ENCODE measurements around the gene SOS2. TPM values are rescaled to one million over a fixed set of nuclear protein-coding genes. Genes with fewer than 3 reads are reported as not detected.

Gene SOS2
- total and polyA plus RNA-seq, 11 donors, result 8.8 to 47.3 (median 31.3) TPM

DNA sequence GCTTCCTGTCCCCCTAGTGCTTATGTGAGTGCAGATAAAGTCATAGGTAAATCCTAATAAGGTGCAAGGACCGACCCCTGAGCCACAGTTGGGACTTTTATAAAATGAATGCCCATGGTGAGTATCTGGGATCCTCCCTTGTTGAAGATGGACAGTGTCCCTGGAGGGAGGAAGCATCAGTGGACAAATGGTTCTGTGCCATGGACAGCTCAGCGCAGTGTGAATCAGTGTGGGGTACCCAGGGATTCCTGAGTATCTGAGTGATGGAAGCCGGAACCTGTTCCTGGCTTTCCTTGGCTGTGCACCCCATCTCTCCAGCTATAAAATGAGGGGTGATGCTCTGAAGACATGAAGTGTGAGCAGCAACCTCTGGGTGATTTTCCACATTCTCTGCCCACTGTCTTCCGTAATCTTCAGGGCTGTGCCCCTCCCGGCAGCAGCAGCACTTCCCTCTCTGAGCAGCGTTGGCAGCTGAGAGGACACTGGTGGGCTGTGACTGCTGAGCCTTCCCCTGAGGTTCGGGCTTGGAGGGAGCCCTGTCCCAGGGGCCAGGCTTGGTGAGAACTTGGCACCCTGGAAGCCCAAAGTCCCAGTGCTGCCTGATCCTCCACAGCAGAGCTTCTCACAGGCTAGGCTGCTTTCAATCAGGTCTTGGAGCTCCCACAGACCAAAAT, 140.0 kb downstream of the SOS2 start:
- WGBS, 4 donors, result 81 to 92% (median 87%) methylated on average over 6 to 7 of the region's 7 CpGs
- no peaks in the 10 kb centered on the region for H3K9me3 ChIP-seq
- H3K4me1 ChIP-seq, result peaks cover 0 to 37% (median 0%) of the 10 kb centered on the region in 12 donors
- DNase-seq (peak in 1 of 5 donors; percentile 35), ATAC-seq (peak in 1 of 4 donors; percentile 50)
- intact Hi-C loops (cut with DNase I), result no loop called here
- H3K36me3 ChIP-seq, result peaks cover 0 to 10% (median 0%) of the 10 kb centered on the region in 9 donors
- H3K27me3 ChIP-seq, result no peaks in the 10 kb centered on the region
- no peak overlapping the region for H3K27ac ChIP-seq
- H3K4me3 ChIP-seq, result no peak overlapping the region
- TF ChIP-seq POLR2A (IDR thresholded peaks at IDR 0.05), result no peak
- no peak for TF ChIP-seq CTCF (IDR thresholded peaks at IDR 0.05)

DNA sequence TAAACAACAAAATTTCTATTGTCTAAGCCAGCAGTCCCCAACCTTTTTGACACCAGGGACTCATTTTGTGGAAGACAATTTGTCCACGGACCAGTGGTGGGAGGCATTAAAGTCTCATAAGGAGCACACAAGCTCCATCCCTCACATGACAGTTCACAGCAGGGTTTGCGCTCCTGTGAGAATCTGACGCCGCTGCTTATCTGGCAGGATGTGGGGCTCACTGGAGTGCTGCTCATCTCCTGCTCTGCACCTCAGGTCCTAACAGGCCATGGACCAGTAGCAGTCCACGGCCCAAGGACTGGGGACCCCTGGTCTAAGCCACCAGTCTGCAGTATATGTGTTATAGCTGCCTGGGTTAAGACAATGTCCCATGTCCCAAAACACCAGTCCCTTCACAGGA, 142.2 kb downstream of the SOS2 start:
- Histone ChIP-seq H3K4me3 (no peak overlapping the region), H3K9me3 (no peaks in the 10 kb centered on the region), H3K36me3 (peaks cover 0 to 10% (median 0%) of the 10 kb centered on the region in 9 donors), H3K27ac (no peak overlapping the region), H3K4me1 (peaks cover 0 to 45% (median 0%) of the 10 kb centered on the region in 12 donors), H3K27me3 (no peaks in the 10 kb centered on the region)
- TF ChIP-seq CTCF (IDR thresholded peaks at IDR 0.05), result no peak
- 85 to 92% (median 89%) methylated on average over 5 of the region's 5 CpGs for WGBS, 4 donors
- ATAC-seq (no peak), DNase-seq (no peak)
- intact Hi-C loops (cut with DNase I), result no loop called here

DNA sequence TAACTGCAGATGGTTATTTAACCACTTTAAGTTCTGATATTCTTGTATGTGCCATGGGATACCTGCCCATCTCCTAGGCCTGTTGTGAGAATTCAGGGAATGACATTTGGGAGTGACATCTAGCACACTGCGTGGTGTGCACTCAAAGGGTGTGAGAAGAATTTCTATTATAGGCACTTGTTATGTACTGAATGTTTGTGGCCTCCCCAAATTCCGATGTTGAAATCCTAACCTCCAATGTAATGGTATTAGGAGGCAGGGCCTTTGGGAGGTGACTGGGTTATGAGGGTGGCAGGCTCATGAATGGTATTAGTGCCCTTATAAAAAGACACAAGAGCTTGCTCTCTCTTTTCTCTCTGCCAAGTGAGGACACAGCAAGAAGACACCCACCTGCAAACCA, 142.6 kb downstream of the SOS2 start:
- Histone ChIP-seq H3K36me3 (peaks cover 0 to 10% (median 0%) of the 10 kb centered on the region in 9 donors), H3K27ac (no peak overlapping the region), H3K27me3 (no peaks in the 10 kb centered on the region), H3K4me1 (peaks cover 0 to 50% (median 0%) of the 10 kb centered on the region in 12 donors), H3K4me3 (no peak overlapping the region), H3K9me3 (no peaks in the 10 kb centered on the region)
- DNase-seq (no peak), ATAC-seq (no peak)
- intact Hi-C loops (cut with DNase I), result no loop called here
- TF ChIP-seq POLR2A (IDR thresholded peaks at IDR 0.05) (no peak), CTCF (IDR thresholded peaks at IDR 0.05) (no peak)
- WGBS, 4 donors, result 49 to 83% (median 50%) methylated on average over 2 of the region's 2 CpGs

- DNase-seq (no peak), ATAC-seq (no peak)
- H3K27ac ChIP-seq, result peak overlapping the region in 1 of 12 donors; percentile 44
- intact Hi-C loops (cut with DNase I), result no loop called here
- no peaks in the 10 kb centered on the region for H3K27me3 ChIP-seq
- peaks cover 0 to 10% (median 0%) of the 10 kb centered on the region in 9 donors for H3K36me3 ChIP-seq
- TF ChIP-seq CTCF (IDR thresholded peaks at IDR 0.05) (no peak), POLR2A (IDR thresholded peaks at IDR 0.05) (no peak)
- H3K4me1 ChIP-seq, result peaks cover 0 to 56% (median 0%) of the 10 kb centered on the region in 12 donors
- 79 to 92% (median 89%) methylated on average over 2 of the region's 2 CpGs for WGBS, 4 donors
- H3K4me3 ChIP-seq, result no peak overlapping the region
- no peaks in the 10 kb centered on the region for H3K9me3 ChIP-seq
Observed at GRCh38 chr14:50088117-50088515, 143.3 kb downstream of the SOS2 start.

All from heart left ventricle (tissue), 16 donors.